ENCODE results near the gene TPO. TPM values are rescaled to one million over a fixed set of nuclear protein-coding genes. Genes with fewer than 3 reads are reported as not detected.
A peak's percentile ranks its signal among the peaks of the same experiment; 100 is the strongest.

Gene TPO
- total RNA-seq, 1 donor from 2014 or later, result not detected

GRCh38 chr2:1556776-1557466 lies 143.7 kb downstream of the TPO start:
- peak; percentile 27 for DNase-seq (ENCODE audit: low read depth)
- FAIRE-seq, result no peak
- no peaks in the 10 kb centered on the region for H3K27me3 ChIP-seq (ENCODE audit: control insufficient read depth, insufficient read depth, low read length)

DNA sequence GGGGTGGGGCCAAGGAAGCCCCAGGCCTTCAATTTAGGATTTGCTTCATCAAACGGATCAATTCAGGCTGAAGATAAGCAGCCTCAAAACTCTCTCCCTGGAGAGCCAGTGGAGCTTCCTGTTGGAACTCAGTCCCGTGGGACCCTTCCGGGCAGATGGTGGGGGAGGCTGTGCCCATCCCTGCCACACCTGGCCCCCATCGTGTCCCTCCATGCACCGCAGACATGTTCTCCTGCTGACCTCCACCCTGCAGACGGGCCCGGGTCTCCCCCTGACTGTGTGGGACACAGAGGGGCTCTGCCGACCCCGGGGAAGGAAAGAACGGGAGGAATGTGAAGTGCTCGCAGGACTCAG lies 144.2 kb downstream of the TPO start:
- H3K4me3 ChIP-seq (ENCODE audit: low read depth, low read length), result no peak overlapping the region
- no peaks in the 10 kb centered on the region for H3K27me3 ChIP-seq (ENCODE audit: control insufficient read depth, insufficient read depth, low read length)
- DNase-seq (ENCODE audit: low read depth) (no peak), FAIRE-seq (no peak)
- H3K36me3 ChIP-seq (ENCODE audit: control insufficient read depth, insufficient read depth, low read length), result no peaks in the 10 kb centered on the region
- no peak for TF ChIP-seq CTCF (IDR thresholded peaks at IDR 0.05; ENCODE audit: insufficient read depth, low read length, severe bottlenecking)

More at GRCh38 chr2:1556776-1557466, 143.7 kb downstream of the TPO start:
- H3K4me3 ChIP-seq (ENCODE audit: low read depth, low read length), result no peak overlapping the region
- TF ChIP-seq CTCF (IDR thresholded peaks at IDR 0.05; ENCODE audit: insufficient read depth, low read length, severe bottlenecking), result no peak
- H3K36me3 ChIP-seq (ENCODE audit: control insufficient read depth, insufficient read depth, low read length), result no peaks in the 10 kb centered on the region

DNA sequence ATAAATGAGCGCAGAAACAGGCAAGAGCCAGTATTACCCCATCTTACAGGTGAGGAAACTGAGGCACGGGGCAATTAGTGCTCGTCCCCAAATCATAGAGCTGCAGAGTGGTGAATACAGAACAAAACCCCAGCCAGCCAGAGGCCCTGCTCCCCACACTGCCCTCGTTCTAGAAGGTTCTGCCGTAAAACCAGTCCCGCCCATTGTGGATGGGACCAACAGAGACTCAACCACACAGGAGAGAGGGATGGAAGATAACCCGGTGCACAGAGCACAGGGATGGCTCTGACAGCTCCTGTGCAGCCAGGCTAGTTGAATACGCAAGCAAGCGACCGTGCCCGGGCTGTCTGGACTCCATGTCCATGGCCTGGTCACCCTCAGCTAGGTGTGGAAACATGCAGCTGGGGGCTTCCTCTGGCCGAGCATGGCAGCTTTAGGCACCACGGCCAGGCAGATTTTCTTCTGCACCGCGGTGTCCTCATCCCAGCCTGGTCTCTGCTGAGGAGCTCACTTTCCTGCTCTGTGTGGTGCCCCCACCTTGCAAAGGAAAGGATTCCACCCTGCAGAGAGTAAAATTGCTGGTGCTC lies 146.4 kb downstream of the TPO start:
- TF ChIP-seq CTCF (IDR thresholded peaks at IDR 0.05; ENCODE audit: insufficient read depth, low read length, severe bottlenecking), result no peak
- H3K36me3 ChIP-seq (ENCODE audit: control insufficient read depth, insufficient read depth, low read length), result no peaks in the 10 kb centered on the region
- DNase-seq (ENCODE audit: low read depth), result no peak
- H3K27me3 ChIP-seq (ENCODE audit: control insufficient read depth, insufficient read depth, low read length), result no peaks in the 10 kb centered on the region
- H3K4me3 ChIP-seq (ENCODE audit: low read depth, low read length), result no peak overlapping the region
- FAIRE-seq, result no peak

DNA sequence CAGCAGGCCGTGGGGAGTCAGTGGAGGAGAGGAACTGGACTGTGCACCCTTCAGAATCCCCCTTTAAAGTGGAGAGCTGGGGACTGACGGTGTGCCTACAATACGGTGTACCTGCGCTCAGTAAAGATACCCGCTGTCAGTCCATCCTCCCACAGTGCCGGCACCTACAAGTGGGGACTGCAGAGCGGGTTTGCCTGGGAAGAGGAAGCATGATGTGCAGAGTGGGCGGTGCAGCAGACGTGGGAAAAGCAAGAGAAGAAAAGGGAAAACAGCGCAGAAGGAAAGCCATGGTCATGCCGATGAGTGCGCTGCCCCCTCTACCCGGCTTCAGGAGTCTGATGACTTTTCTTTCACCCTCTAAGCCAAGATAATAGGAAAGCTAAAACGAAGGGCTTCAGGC lies 148.0 kb downstream of the TPO start:
- FAIRE-seq (no peak), DNase-seq (ENCODE audit: low read depth) (no peak)
- H3K4me3 ChIP-seq (ENCODE audit: low read depth, low read length), result no peak overlapping the region
- no peaks in the 10 kb centered on the region for H3K36me3 ChIP-seq (ENCODE audit: control insufficient read depth, insufficient read depth, low read length)
- TF ChIP-seq CTCF (IDR thresholded peaks at IDR 0.05; ENCODE audit: insufficient read depth, low read length, severe bottlenecking), result no peak
- H3K27me3 ChIP-seq (ENCODE audit: control insufficient read depth, insufficient read depth, low read length), result no peaks in the 10 kb centered on the region

DNA sequence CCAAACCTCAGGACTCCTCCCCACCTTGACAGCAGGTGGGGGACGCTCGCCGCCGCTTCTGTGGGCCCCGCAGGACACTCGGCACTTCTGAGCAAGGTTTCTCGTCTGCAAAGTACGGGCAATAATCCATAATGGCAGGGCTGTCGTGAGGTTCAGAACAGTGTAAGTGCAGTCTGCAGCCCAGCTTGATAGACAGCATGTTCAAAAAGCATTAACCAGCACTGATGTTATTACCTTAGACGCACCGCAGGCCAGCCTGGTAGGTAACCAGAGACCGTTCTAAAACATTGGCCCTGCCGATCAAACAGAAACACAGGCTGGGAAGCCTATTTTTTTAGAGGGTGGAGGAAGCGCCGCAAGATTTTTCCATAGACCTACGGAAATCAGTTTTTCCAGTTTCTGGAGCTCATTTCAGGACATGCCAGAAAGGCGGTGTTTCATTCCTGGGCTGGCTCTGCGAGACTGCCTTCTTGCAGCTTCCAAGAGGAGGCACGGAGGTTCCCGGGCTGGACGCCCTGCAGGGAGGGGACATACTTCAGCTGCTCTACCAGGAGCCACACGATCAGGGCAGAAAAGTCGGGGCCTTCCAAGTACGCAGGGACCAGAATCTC lies 148.7 kb downstream of the TPO start:
- DNase-seq (ENCODE audit: low read depth) (no peak), FAIRE-seq (no peak)
- Histone ChIP-seq H3K4me3 (ENCODE audit: low read depth, low read length) (no peak overlapping the region), H3K36me3 (ENCODE audit: control insufficient read depth, insufficient read depth, low read length) (no peaks in the 10 kb centered on the region), H3K27me3 (ENCODE audit: control insufficient read depth, insufficient read depth, low read length) (no peaks in the 10 kb centered on the region)
- no peak for TF ChIP-seq CTCF (IDR thresholded peaks at IDR 0.05; ENCODE audit: insufficient read depth, low read length, severe bottlenecking)

Measured in bronchial epithelial cell (primary cell).